Measurements from ENCODE around the gene ETV7. TPM values are rescaled to one million over a fixed set of nuclear protein-coding genes. Genes with fewer than 3 reads are reported as not detected.

ETV7 gene
- total RNA-seq, 1 donor from 2014 or later: not detected

DNA sequence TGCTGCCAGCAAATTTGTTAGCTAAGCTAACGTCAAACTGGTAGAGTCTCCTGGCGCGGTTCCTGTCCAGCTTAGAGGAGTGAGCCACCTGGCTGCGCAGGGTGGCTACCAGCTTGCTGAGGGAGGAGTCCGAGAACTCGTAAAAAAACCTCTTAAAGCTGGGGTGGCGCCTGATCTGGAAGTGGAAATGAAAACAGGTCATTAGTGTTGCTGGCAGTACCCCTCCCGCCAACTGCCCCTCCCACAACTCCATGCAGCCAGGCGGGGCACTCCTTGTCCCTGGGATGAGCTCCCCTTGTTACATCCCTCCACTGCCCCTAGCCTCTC, 68.1 kb downstream of the ETV7 start:
- H3K27me3 Mint-ChIP-seq (ENCODE audit: unreplicated experiment): peaks cover 9% of the 10 kb centered on the region
- H3K4me3 Mint-ChIP-seq (ENCODE audit: unreplicated experiment): no peak overlapping the region
- H3K27ac Mint-ChIP-seq (ENCODE audit: unreplicated experiment): no peak overlapping the region
- no peaks in the 10 kb centered on the region for H3K9me3 Mint-ChIP-seq (ENCODE audit: unreplicated experiment)
- peaks cover 3% of the 10 kb centered on the region for H3K36me3 Mint-ChIP-seq (ENCODE audit: low read depth, unreplicated experiment)
- no peaks in the 10 kb centered on the region for H3K4me1 Mint-ChIP-seq (ENCODE audit: unreplicated experiment)
- no peak for DNase-seq (ENCODE audit: low spot score)
- TF ChIP-seq, protein P1, sequence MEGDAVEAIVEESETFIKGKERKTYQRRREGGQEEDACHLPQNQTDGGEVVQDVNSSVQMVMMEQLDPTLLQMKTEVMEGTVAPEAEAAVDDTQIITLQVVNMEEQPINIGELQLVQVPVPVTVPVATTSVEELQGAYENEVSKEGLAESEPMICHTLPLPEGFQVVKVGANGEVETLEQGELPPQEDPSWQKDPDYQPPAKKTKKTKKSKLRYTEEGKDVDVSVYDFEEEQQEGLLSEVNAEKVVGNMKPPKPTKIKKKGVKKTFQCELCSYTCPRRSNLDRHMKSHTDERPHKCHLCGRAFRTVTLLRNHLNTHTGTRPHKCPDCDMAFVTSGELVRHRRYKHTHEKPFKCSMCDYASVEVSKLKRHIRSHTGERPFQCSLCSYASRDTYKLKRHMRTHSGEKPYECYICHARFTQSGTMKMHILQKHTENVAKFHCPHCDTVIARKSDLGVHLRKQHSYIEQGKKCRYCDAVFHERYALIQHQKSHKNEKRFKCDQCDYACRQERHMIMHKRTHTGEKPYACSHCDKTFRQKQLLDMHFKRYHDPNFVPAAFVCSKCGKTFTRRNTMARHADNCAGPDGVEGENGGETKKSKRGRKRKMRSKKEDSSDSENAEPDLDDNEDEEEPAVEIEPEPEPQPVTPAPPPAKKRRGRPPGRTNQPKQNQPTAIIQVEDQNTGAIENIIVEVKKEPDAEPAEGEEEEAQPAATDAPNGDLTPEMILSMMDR (IDR thresholded peaks at IDR 0.05; ENCODE audit: unreplicated experiment): no peak

GRCh38 chr6:36318690-36319435, 68.6 kb downstream of the ETV7 start:
- H3K27me3 Mint-ChIP-seq (ENCODE audit: unreplicated experiment): peaks cover 9% of the 10 kb centered on the region
- H3K27ac Mint-ChIP-seq (ENCODE audit: unreplicated experiment): no peak overlapping the region
- peaks cover 3% of the 10 kb centered on the region for H3K36me3 Mint-ChIP-seq (ENCODE audit: low read depth, unreplicated experiment)
- no peak overlapping the region for H3K4me3 Mint-ChIP-seq (ENCODE audit: unreplicated experiment)
- no peak for DNase-seq (ENCODE audit: low spot score)
- H3K4me1 Mint-ChIP-seq (ENCODE audit: unreplicated experiment): no peaks in the 10 kb centered on the region
- TF ChIP-seq, protein P1 (IDR thresholded peaks at IDR 0.05; ENCODE audit: unreplicated experiment): no peak
- H3K9me3 Mint-ChIP-seq (ENCODE audit: unreplicated experiment): no peaks in the 10 kb centered on the region

- Mint-ChIP-seq H3K36me3 (ENCODE audit: low read depth, unreplicated experiment) (no peaks in the 10 kb centered on the region), H3K9me3 (ENCODE audit: unreplicated experiment) (no peaks in the 10 kb centered on the region), H3K27ac (ENCODE audit: unreplicated experiment) (no peak overlapping the region), H3K4me1 (ENCODE audit: unreplicated experiment) (no peaks in the 10 kb centered on the region), H3K4me3 (ENCODE audit: unreplicated experiment) (no peak overlapping the region), H3K27me3 (ENCODE audit: unreplicated experiment) (peaks cover 7% of the 10 kb centered on the region)
- DNase-seq (ENCODE audit: low spot score): no peak
- TF ChIP-seq, protein P1 (IDR thresholded peaks at IDR 0.05; ENCODE audit: unreplicated experiment): no peak
Observed at GRCh38 chr6:36317623-36318022, 69.8 kb downstream of the ETV7 start.

Other genes with a start within 250 kb of the ETV7 start
- 37.6 TPM for gene BRPF3, start 190.9 kb downstream of the ETV7 start, total RNA-seq (ENCODE audit: unreplicated experiment)
- gene PNPLA1, start 117.6 kb downstream of the ETV7 start, total RNA-seq (ENCODE audit: unreplicated experiment): not detected
- gene BNIP5, start 50.8 kb downstream of the ETV7 start, total RNA-seq (ENCODE audit: unreplicated experiment): not detected
- not detected for gene PXT1, start 55.2 kb upstream of the ETV7 start, total RNA-seq (ENCODE audit: unreplicated experiment)
- 43.0 TPM for gene KCTD20, start 55.3 kb upstream of the ETV7 start, total RNA-seq (ENCODE audit: unreplicated experiment)
- 41.4 TPM for gene STK38, start 159.8 kb upstream of the ETV7 start, total RNA-seq (ENCODE audit: unreplicated experiment)
- gene SRSF3, start 206.7 kb upstream of the ETV7 start, total RNA-seq (ENCODE audit: unreplicated experiment): 289 TPM

Data from endothelial cell (in vitro differentiated cells).